ENCODE results near the gene NT5C2.

DNA sequence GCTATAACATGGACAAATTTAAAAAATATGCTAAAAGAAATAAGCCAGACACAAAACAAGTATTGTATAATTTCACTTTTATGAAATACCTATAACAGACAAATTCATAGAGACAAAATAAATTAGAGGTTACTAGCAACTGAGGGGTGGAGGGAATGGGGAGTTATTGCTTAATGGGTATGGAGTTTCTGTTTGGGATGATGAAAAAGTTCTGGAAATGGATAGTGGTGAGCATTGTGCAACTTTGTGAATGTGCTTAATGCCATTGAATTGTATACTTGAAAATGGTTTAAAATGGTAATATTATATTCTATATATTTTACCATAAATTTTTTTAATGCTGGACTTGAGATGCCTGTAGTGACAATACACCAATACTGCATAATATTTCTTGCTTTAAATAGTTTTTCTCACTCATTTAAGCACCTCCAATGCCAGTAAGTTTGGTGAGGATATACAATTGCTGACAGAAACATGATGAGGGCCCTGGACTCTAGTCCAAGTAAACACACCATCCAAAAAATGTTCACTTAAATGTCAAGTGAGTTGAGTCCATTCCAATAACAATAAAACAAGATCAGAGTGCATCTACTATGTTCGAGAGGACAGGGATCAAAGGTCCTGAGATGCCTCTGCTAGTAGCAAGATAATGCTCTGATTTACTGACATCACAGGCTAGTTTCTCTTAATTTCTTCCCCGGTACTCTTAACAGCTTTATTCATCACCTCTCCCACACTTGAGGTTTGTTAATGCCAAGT is 71.9 kb downstream of the NT5C2 start:
- TF ChIP-seq POLR2A (IDR thresholded peaks at IDR 0.05; ENCODE audit: low read depth, low read length) (no peak), POLR2AphosphoS5 (IDR thresholded peaks at IDR 0.05; ENCODE audit: low read depth, low read length) (no peak), PAX5 (IDR thresholded peaks at IDR 0.05; ENCODE audit: insufficient read depth, low read length, severe bottlenecking) (no peak), TAF1 (IDR thresholded peaks at IDR 0.05; ENCODE audit: low read depth, low read length) (no peak)
